Measurements from ENCODE around the gene HP1BP3. TPM values are rescaled to one million over a fixed set of nuclear protein-coding genes. Genes with fewer than 3 reads are reported as not detected.

The HP1BP3 gene
- total and polyA plus RNA-seq, 2 of the 4 experiments (the other 2 are of a cell fraction): 88.4 to 151 TPM

- Histone ChIP-seq H3K9me3 (ENCODE audit: control insufficient read depth, insufficient read depth, low read length) (no peaks in the 10 kb centered on the region), H3K4ac (ENCODE audit: low read depth, low read length) (peak overlapping the region; percentile 90), H3K9ac (ENCODE audit: low read depth, low read length) (peak overlapping the region; percentile 28; the same call in 1 of the 2 replicates), H2BK5ac (ENCODE audit: low read depth, low read length, poor library complexity, severe bottlenecking) (peak overlapping the region; percentile 96), H2AK9ac (replicated peaks; ENCODE audit: low read depth, low read length, poor library complexity) (no peak overlapping the region), H4K91ac (ENCODE audit: insufficient read depth, low read depth, low read length) (peak overlapping the region; percentile 88), H4K8ac (ENCODE audit: low read depth in 2 of 2, low read length in 2 of 2) (peak overlapping the region; percentile 69 to 93), H3K23ac (ENCODE audit: low read depth, low read length) (peak overlapping the region; percentile 86; the same call in 1 of the 2 replicates), H3K79me1 (ENCODE audit: low read depth in 1 of 2, low read length in 2 of 2) (peaks cover 18 to 43% of the 10 kb centered on the region in 2 experiments), H3K4me3 (ENCODE audit: insufficient read depth, low read depth, low read length) (no peak overlapping the region), H4K5ac (ENCODE audit: low read depth, low read length) (no peak overlapping the region; the same call in 1 of the 2 replicates), H2AK5ac (ENCODE audit: low read depth, low read length) (peak overlapping the region; percentile 54; the same call in 1 of the 2 replicates), H3K9me1 (ENCODE audit: insufficient read depth, low read length) (peaks cover 15% of the 10 kb centered on the region), H3K56ac (ENCODE audit: extremely low read depth, insufficient read depth, low read length) (peak overlapping the region; percentile 63; the same call in 1 of the 2 replicates), H2AFZ (replicated peaks; ENCODE audit: low read length, poor library complexity) (no peak overlapping the region), H3K36me3 (ENCODE audit: control insufficient read depth, insufficient read depth, low read length) (peaks cover 19% of the 10 kb centered on the region), H3K14ac (replicated peaks; ENCODE audit: low read depth, low read length) (peak overlapping the region; percentile 80), H4K20me1 (ENCODE audit: insufficient read depth, low read length) (no peaks in the 10 kb centered on the region; the same call in 1 of the 2 replicates), H2BK20ac (ENCODE audit: low read depth, low read length) (peak overlapping the region; percentile 63), H3K27me3 (ENCODE audit: control insufficient read depth, insufficient read depth, low read length) (no peaks in the 10 kb centered on the region), H2BK15ac (ENCODE audit: low read depth, low read length) (peak overlapping the region; percentile 88), H2BK120ac (ENCODE audit: low read depth, low read length) (peak overlapping the region; percentile 81; the same call in 1 of the 2 replicates), H3K4me1 (ENCODE audit: control insufficient read depth, insufficient read depth, low read length) (peaks cover 14% of the 10 kb centered on the region), H3K18ac (ENCODE audit: low read depth, low read length) (peak overlapping the region; percentile 95; the same call in 1 of the 2 replicates), H3K27ac (ENCODE audit: insufficient read depth, low read length) (peak overlapping the region; percentile 93), H3K4me2 (ENCODE audit: low read depth, low read length) (peak overlapping the region; percentile 74; the same call in 1 of the 2 replicates)
- peak; percentile 75 for TF ChIP-seq MAFK (IDR thresholded peaks at IDR 0.05; ENCODE audit: low read depth, low read length)
- TF ChIP-seq, protein P1, sequence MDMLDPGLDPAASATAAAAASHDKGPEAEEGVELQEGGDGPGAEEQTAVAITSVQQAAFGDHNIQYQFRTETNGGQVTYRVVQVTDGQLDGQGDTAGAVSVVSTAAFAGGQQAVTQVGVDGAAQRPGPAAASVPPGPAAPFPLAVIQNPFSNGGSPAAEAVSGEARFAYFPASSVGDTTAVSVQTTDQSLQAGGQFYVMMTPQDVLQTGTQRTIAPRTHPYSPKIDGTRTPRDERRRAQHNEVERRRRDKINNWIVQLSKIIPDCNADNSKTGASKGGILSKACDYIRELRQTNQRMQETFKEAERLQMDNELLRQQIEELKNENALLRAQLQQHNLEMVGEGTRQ (IDR thresholded peaks at IDR 0.05; ENCODE audit: low read depth, low read length): no peak
- TF ChIP-seq RAD21 (IDR thresholded peaks at IDR 0.05; ENCODE audit: low read length): no peak
- 0 out of 2 replicates have a peak, but pooled peaks have one; percentile 5 for TF ChIP-seq BHLHE40 (IDR thresholded peaks at IDR 0.05; ENCODE audit: low read depth, low read length)
- TF ChIP-seq NFE2L2 (IDR thresholded peaks at IDR 0.05; ENCODE audit: low read depth, low read length): peak; percentile 81
- no peak for TF ChIP-seq RCOR1 (IDR thresholded peaks at IDR 0.05; ENCODE audit: insufficient replicate concordance, low read length)
- no peak for TF ChIP-seq SMC3 (IDR thresholded peaks at IDR 0.05; ENCODE audit: low read depth, low read length)
- TF ChIP-seq CEBPB (IDR thresholded peaks at IDR 0.05; ENCODE audit: low read depth, low read length): peak; percentile 57; the same call in 1 of the 2 replicates
- 0 out of 2 replicates have a peak, but pooled peaks have one; percentile 19 for TF ChIP-seq FOS (IDR thresholded peaks at IDR 0.05; ENCODE audit: low read depth, low read length)
- dilution Hi-C loops (cut with HindIII; ENCODE audit: low sequenced_read_pairs, unreplicated experiment) (no loop called here), intact Hi-C loops (cut with micrococcal nuclease) (loop anchor here (2.0 kb wide), 1 partner anchor 40 kb away; no protein-coding TSS in a partner anchor), in situ Hi-C loops (cut with MboI; ENCODE audit: low sequenced_read_pairs) (no loop called here)
- ATAC-seq (ENCODE audit: low read depth): peak; percentile 81
- BruUV-seq (replicated peaks): no TSS peak
- ChIA-PET CTCF (no interaction called here), POLR2A (ENCODE audit: unreplicated experiment) (interaction anchor here (0.6 kb wide), 1 partner anchor 211 kb away, joined by 4 read pairs; no protein-coding TSS in a partner anchor)
- DNase-seq: peak; percentile 86
- WGBS, 2 experiments (ENCODE audit: extremely low coverage in 2 of 2, insufficient read length in 1 of 2): no CpG with 5 or more reads among the region's 2 CpGs
Observed at GRCh38 chr1:20739225-20739624, 47.9 kb downstream of the HP1BP3 start.
